NCI-H1048 (cell line): ENCODE data around the gene BARX2.

ENCODE experiments used
- DNase-seq: peaks from one replicate; lab custom pipeline; 2025; lab: John Stamatoyannopoulos, UW

BARX2 gene

DNA sequence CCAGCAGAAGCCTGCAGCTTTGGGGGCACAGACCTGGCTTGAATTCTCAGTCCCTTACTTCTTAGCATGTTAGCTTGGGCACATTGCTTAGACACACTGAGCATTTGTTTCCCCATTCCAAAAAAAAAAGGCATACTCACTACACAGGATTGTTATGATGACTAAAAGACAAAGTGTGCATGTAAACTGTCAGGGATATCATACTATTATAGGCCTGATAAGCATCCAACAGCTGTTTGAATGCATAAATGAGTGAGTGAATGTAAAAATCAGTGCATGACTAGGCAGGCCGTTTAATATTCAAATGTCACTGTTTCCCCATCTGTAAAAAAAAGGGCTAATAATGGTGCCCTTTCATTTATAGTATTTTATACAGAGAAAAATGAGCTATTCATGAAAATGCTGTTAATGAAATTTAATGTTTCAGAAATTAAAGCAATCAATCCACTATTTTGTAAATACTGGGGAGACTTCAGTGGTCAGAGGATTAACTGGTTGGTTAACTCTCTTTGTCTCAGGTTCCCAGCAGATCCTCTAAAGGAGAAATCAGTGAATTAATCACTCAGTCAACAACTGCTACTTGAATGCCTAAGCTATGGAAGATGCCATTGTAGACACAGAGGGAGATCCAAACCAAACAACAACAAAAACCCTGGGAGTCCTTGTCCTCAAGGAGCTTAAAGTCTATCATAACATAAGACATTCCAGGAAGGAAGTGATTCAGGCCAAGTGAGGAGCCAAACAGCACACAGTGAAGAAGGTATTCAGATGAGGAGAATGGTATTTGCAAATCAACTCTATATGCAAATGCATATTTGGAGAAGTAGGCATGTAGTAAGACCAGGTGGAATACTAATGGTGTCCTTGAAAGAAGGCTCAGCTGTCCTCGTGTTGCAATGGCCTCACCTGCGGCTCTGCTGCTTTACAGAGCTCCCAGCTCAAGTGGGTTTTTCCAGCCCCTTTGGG, 26.8 kb downstream of the BARX2 start:
- no peak for DNase-seq

DNA sequence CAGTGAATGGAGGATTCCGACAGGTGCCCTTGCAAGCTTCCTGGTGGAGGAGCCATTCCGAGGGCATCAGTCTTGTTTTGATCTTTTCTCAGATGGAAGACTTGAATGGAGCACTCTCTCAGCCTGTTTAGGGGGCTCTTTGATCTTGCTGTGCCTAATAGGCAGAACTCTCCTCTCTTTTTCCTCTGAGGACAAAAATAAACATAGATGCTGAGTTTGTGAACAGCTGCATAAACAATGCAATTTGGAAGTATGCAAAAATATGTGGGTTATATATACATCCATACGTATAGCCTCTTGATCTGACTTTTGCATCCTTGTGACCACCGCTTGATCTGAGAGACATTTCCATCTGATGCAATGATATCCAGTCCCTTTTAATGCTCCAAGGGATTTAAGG, 29.1 kb downstream of the BARX2 start:
- no peak for DNase-seq

DNA sequence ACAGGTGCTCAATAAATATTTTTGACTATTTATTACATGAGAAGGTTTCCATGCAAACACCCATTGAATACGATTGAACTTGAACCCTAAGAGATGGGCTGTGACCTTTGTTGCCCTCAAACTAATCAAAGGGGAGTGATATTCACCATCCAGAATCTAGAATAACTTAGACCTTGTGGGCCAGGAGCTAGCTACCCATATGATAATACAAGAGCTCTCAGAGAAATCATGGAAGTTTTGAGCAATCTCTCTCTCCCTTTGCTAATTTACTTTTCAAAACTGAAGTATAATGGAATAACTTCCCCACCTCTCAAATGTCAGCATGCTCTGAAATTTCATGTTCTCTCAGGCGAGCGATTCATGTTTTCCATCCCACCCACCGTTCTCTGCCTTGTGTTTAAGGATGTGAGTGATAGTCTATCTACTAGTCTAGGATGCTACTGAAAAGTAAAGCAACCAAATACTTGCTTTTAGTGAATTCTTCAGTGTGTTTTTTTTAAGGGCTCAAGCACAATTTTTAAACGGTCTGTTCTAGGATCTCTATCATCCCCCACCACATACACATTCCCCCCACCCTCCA, 33.3 kb downstream of the BARX2 start:
- no peak for DNase-seq

DNA sequence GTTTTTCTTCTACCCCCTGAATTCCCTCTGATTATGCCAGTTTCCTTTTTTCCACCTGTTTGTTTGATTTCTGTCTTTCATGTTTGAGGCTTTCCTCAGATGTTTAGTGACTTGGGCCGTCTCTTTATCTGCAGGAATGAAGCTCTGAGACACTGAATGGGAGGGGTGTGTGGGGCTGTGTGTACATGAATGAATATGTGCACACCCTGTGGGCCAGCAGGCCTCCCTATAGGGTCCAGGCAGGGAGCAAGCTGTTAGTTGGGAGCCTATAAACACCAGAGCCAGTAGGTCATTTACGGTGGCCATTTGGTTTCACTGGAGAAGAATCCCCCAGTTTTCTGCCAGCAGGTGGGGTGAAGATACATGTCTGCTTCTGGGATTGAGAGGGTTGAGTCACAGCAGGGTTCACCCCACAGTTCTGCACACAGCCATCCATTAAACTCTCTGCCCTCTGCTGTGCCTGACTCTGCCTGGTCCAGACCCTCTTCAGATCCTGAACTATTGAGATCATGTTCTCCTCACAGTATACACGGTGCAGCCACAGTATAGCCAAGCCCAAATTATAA, 34.8 kb downstream of the BARX2 start:
- no peak for DNase-seq

DNA sequence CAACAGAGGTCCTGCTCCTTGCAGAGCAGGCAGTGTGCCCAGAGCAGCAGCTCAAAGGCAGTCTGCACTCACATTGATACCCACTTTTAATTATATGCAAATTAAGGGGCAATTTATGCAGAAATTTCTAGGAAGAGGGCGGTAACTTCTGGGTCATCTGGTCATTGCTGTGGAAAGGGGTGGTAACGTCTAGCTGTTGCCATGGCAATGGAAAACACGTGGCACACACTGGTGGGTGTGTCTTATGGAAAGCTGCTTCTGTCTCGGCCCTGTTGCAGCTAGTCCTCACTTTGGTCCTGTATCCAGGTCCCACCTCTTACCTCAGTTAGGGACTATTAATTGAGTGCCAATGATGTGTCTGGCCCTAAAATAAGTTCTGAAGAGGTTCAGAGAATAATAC, 36.8 kb downstream of the BARX2 start:
- no peak for DNase-seq

DNA sequence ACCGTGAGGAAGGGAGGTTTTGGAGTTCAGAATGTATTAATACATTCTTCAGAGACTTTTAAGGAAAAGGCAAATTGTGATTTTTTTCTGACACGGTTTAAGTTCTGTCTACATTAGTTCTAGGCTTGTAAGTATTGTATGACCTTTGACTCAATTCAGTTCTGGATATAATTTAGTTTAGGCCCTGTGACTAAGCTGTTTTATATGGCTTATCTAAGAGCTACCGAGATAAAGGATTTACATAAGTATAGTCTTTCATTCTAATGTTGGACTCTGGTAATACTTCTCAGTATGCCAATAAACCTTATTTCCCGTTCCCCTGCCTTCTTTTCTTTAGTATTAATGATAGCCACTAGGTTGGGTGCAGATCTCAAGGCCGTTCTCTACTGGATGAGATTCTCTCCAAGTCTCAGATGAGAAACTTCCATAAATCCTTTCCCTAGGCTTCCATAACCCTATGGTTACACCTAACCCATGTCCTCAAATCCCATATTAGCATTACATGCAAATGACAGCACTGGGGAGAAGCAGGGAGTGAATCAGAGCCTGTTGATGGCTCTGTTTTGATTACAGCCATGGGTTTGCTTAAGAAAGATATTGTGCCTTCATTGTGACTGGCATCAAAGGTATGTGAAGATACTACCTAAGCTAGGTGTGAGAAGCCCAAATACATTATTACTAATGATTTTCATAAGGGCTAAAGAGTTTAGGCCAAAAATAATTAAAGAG, 38.7 kb downstream of the BARX2 start:
- DNase-seq, result no peak

DNA sequence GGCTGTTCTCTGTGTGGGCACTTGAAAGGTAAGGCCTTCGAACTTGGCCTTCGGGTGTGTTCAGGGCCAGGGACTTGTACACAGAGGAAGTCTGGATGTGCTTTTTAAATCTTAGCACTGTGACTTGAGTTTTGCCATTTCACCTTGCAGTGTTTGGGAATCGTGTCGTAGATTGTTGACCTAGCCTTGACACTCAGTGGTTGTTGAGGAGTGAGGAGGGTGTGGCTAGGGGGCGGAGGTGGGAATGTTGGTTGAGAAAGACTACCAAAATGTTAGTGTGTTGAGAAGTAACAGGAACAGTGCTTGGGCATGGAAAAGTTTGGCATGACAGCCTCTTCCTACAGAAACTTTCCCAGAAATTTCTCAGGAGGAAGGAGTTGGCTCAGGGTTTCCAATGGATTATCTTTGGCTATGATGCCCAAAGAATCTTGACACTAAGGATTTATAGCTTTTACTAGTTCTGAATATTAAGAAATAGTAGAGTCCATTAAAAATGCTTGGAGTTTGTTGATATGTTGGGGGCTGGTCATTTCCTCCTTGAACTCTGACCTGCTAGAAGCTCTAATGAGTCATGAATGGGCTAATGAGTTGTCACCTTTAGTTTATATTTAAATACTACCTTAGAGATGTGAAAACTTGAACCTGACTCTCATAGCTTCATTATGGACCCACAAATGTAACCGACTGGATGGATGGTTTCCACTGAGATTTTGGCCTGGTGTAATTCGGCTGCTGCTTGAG, 40.6 kb downstream of the BARX2 start:
- DNase-seq, result no peak

DNA sequence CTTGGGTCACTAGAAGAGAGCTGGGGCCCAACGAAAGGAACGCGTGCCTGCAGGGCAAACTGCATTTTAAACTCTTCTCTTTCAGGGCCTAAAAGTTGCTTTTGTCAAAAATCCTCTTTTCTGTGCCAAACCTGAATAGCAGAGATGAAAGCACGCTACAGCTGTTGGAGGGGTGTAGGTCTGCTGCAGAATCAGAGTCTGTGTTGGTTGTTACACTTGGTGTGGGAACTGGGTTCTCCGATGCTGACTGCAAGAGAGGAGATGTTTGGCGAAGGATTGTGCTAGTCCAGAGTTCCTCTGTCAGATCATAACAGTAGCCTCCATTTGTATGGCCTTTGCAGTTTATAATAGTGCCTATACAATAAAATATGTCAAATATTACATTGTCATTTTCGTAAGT, 41.8 kb downstream of the BARX2 start:
- no peak for DNase-seq

DNA sequence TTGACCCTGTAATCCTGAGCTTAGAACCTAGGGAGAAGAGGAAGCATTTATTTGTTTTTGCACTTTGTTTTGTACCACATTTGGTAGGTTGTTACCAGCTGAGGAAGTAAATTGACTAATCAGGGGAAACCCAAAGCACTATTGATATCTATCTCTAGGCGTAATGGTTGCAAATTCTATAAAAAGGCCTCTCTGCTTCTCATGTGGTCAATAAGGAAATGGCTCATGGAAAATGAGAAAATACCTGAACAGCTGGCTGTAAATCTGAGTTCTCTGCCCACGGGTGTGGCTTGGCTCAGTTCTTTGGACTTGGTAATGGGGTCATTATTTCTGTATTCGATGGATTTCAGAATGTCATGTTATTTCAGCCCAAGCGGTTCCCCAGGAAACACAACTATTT, 42.4 kb downstream of the BARX2 start:
- DNase-seq, result no peak

DNA sequence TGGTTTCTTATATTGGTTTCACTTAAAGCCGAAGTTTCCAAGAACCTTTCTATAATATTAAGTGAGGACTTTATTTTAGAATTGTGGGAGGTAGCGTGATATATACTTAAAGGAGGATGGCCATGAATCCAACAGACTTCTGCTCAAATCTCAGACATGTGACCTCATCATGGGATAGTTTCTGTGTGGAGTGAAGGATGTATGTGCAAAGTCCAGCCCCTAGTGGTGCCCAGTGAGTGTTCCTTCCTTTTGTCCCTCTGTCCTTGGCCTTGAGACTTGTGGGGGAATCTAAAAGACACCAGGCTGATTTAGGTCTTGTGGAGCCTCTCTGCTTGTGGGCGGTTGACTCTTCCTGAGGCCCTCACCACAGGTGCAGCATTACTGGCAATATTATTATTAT, 43.7 kb downstream of the BARX2 start:
- DNase-seq, result no peak

DNA sequence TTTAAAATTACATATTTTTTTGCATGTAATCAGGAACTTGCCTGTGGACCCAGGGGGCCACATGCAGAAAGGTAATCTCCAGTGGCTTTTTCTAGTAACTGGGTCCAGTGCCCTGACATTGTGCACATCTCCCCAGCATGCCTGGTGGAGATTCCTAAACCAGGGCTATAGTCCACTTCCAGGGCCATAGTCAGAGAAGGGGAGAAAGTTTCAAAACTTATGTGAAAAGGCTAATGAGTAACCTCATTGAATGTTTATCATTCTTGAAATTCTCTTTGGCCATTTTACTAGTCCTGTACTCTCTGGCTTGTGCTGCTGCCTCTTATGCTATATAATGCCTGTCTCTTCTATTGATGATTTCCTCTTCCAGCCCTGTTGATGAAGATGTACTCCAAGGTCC, 47.8 kb downstream of the BARX2 start:
- DNase-seq, result no peak

DNA sequence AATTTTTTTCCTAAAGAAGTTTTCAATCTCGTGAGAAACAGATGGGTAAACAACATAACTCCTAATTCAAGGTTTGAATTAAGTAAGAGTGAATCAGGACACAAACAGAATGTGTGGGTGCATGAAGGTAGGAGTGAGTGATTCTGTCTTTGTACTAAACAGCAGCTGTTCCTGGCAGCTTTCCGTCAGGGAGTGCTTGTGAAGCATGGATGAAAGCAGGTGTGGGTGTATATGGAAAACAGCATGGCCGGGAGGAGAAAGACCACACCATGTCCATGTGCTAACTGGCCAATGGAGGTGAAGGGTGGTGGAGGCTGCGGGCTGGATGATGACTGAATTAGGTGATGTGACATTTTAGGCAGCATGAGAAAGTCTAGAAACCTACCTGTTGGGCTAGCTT, 49.6 kb downstream of the BARX2 start:
- DNase-seq, result no peak

DNA sequence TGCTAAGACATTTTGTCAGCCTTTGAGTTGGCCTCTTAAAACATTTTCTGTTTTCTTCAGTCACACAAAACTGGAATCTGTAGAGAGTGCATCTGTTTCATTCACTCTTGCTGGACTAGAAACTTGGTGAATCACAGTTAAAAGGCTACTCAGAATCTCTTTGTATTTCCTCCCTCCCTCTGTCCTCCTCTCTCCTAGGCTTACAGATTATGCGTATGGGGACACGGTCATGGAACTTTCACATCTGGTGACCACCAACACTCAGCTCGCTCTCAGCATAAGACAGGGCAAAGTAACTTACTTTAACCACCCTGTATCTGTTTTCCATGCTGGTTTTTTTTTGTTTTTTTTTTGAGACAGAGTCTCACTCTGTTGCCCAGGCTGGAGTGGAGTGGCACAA, 50.4 kb downstream of the BARX2 start:
- no peak for DNase-seq

DNA sequence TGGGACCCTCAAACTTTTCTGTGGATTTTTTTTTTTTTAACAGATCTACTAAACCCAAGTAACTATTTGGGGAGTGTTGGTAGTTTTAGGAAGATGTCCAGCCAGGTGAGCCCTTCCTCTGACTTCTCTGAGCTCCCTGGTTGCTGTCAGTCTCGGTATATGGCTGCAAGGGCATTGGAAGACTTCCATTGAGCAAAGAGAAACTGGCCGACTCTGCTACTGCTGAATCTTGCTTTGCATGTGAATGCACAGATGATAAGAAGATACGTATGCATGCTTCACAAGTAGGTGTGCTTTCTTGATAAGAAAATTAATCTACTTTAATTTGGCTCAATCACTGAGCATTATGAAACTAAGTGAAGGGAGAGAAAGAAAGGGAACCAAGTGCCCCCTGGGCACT, 51.1 kb downstream of the BARX2 start:
- DNase-seq, result no peak

DNA sequence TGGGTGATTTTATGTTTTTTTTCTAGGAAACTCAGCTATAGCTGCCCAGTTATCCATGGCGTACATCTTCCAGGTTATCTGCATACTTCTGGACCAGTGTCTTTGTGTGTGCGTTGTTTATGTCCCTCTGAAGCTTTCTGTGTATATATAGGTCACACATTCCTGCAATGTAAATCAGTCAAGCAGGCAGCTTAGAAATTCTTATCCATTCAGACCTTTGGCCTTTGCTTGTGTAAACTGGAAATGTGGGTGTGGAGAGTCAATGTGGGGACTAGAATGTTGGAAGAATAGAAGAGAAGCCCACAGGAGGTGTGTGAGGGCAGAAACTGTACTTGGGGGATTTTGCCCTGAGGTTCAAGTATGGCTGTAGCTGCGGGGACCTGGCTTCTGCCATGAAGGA, 51.7 kb downstream of the BARX2 start:
- no peak for DNase-seq

DNA sequence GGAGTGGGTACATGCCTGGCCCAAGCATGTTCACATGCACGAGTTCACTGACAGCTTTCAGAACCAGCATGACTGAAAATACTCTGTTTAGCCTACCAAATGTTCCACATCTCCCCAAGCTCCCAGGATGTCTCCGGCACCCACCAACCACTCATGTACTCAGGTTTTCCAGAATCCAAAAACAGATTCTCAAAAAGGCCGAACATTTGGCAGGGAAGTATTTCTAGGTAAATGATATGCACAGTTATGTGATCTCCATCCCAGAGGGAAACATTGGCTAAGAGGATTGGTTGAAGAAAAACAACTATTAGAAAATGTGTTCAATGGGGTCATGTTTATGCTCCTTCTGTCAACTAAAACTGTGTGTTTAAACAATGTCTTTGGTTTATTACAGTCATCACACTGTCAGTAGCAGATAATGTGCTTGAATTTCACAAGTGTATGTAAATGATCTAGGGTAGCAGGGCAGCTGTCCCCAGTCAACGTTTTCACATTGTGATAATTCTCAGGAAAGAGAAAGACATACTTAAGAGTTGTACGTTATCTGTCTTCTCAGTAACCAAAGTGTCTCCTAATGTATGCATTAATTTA, 52.3 kb downstream of the BARX2 start:
- DNase-seq, result no peak

DNA sequence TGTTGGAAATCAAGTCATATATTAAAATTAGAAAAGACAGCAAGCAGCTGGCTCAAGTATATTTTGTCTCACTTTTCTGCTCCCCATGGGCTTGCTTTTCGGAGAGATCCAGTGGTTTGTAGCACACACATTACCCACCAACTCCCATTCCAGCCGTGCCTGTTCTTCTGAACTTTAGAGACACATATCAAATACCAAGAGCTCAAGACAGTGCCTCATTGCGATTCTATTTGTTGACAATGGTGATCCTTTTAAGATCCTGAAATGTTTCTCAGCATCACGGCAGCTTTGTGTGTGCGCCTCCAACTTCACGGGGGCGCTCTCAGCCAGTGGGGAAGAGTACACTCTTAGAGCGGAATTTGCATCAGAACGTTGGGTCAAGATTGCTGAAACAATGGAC, 52.9 kb downstream of the BARX2 start:
- no peak for DNase-seq

DNA sequence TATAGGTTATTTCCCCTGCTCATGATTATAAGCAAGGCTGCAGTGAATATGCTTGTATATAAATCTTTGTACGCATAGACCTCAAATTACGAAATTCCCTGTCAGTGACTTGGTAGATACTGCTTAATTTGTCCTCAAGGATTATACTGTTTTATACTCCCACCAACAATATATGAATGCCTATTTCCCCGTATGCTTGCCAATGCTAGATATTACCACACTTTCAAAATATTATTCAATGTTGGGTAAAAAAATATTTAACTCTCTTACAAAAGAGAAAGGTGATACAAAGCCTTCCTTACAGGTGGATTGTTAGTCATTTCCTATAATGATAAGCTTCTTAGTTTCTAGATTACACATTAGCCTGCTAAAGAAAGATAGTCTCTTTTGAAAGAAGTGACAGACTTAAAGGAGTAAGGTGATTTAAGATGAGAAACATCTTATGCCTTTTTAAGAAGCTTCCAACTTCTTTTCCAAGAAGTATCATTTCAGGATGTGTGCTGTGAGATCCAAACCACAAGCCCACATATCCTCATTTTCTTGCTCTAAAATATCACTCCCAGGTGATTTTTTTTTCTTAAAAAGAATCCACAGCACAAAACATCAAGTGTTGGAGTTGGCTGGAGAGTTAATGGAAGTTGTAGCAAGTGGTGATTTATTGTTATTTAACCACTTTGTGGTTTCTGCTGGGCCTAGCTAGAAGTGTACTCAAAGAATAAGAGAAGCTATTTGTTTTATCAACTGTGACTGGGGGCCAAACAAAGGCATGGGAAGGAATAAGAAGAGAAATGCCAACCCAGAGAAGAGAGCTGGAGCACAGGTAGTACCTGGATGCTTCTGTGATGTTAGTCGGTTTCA, 59.2 kb downstream of the BARX2 start:
- DNase-seq, result no peak

DNA sequence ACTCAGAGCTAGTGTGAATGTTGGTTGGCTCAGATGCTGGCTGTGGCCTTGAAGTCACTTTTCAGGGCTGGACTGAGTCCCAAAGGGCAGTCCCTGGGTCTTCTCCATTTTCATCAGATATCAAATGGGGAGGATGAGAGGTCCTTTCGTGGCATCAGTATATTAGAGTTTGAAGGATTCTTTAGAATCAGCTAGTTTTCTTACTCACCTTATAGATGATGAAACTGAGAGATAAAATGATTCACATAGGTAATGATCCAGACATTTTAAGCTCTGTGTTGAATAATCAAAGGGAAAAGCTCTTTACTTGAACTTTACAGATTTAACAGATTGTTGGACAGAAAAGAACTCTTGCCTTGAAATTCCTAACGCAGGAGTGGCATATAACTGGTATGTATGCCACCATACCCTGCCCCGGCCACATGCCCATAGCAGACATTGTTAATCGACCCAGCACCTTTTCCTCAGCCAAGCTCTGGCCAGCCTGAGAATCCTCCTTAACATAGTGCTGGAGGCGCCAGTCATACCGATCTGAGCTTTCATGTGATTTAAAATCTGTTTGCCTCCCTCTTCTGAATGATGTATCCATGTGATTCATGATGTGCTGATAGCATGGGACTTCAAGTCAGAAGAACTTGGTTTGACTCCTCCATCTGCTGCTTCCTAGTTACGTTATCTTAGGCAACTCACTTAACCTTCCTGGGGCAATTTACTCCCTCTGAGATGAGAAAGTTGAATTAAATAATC, 60.0 kb downstream of the BARX2 start:
- no peak for DNase-seq

DNA sequence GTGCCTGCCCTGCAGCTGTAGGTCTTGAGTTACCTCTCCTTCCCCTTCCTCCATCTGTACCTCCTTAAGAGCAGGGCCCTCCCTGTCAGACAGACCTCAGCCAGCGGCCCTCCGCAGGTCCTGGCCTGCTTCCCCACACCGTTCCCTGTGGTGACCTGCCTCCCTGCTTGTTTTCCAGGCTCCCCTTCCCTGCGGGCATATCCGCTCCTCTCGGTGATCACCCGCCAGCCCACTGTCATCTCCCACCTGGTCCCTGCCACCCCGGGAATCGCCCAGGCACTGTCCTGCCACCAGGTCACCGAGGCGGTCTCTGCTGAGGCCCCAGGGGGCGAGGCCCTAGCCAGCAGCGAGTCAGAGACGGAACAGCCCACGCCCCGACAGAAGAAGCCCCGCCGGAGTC, 60.9 kb downstream of the BARX2 start:
- DNase-seq, result no peak
